T-helper 2 cell treated with Interferon-gamma antibody and Interleukin-4, amounts not matched to agents 100 ng/mL and 5 ng/mL, for 36 hours (primary cell): ENCODE results near the gene NLRP6. TPM values are rescaled to one million over a fixed set of nuclear protein-coding genes. Genes with fewer than 3 reads are reported as not detected.

Experiments
- total RNA-seq: library from RNA; stranded (reverse); gene quantifications from 2 replicates; pipeline ENCODE4 v1.2.3, GENCODE V29; 2022

NLRP6 gene
- total RNA-seq, 1 donor from 2014 or later: 2.4 TPM

Other genes starting within 250 kb of the NLRP6 start
- not detected in 2 replicates for gene SCGB1C1, start 85.3 kb upstream of the NLRP6 start, total RNA-seq
- 35.0 and 38.8 TPM in 2 replicates for gene BET1L, start 71.0 kb upstream of the NLRP6 start, total RNA-seq
- 106 and 116 TPM in 2 replicates for gene RIC8A, start 70.7 kb upstream of the NLRP6 start, total RNA-seq
- 11.0 and 12.7 TPM in 2 replicates for gene SIRT3, start 42.1 kb upstream of the NLRP6 start, total RNA-seq
- gene PSMD13, start 41.4 kb upstream of the NLRP6 start, total RNA-seq: 181 and 182 TPM in 2 replicates
- gene PGGHG, start 10.7 kb downstream of the NLRP6 start, total RNA-seq: 99.8 and 105 TPM in 2 replicates
- gene IFITM5, start 21.1 kb downstream of the NLRP6 start, total RNA-seq: not detected in 2 replicates
- gene IFITM2, start 29.4 kb downstream of the NLRP6 start, total RNA-seq: 1,497 and 1,507 TPM in 2 replicates
- gene IFITM1, start 35.6 kb downstream of the NLRP6 start, total RNA-seq: 724 and 750 TPM in 2 replicates
- 3.3 and 5.1 TPM in 2 replicates for gene IFITM3, start 42.5 kb downstream of the NLRP6 start, total RNA-seq
- 1.1 and 1.2 TPM in 2 replicates for gene B4GALNT4, start 91.1 kb downstream of the NLRP6 start, total RNA-seq
- gene PKP3, start 115.8 kb downstream of the NLRP6 start, total RNA-seq: not detected in 2 replicates
- gene SIGIRR, start 136.6 kb downstream of the NLRP6 start, total RNA-seq: 176 and 178 TPM in 2 replicates
- 67.6 and 74.5 TPM in 2 replicates for gene ANO9, start 163.6 kb downstream of the NLRP6 start, total RNA-seq
- 26.5 and 28.4 TPM in 2 replicates for gene PTDSS2, start 171.9 kb downstream of the NLRP6 start, total RNA-seq
- gene RNH1, start 228.8 kb downstream of the NLRP6 start, total RNA-seq: 99.8 and 101 TPM in 2 replicates